Left hindlimb (tissue), 1 donor: ENCODE results near the gene INTS1.
A peak's percentile ranks its signal among the peaks of the same experiment; 100 is the strongest.

Experiments used
- DNase-seq: peaks from one replicate; pipeline ENCODE4 v3.0.0-alpha.2; 2018

INTS1 gene, protein sequence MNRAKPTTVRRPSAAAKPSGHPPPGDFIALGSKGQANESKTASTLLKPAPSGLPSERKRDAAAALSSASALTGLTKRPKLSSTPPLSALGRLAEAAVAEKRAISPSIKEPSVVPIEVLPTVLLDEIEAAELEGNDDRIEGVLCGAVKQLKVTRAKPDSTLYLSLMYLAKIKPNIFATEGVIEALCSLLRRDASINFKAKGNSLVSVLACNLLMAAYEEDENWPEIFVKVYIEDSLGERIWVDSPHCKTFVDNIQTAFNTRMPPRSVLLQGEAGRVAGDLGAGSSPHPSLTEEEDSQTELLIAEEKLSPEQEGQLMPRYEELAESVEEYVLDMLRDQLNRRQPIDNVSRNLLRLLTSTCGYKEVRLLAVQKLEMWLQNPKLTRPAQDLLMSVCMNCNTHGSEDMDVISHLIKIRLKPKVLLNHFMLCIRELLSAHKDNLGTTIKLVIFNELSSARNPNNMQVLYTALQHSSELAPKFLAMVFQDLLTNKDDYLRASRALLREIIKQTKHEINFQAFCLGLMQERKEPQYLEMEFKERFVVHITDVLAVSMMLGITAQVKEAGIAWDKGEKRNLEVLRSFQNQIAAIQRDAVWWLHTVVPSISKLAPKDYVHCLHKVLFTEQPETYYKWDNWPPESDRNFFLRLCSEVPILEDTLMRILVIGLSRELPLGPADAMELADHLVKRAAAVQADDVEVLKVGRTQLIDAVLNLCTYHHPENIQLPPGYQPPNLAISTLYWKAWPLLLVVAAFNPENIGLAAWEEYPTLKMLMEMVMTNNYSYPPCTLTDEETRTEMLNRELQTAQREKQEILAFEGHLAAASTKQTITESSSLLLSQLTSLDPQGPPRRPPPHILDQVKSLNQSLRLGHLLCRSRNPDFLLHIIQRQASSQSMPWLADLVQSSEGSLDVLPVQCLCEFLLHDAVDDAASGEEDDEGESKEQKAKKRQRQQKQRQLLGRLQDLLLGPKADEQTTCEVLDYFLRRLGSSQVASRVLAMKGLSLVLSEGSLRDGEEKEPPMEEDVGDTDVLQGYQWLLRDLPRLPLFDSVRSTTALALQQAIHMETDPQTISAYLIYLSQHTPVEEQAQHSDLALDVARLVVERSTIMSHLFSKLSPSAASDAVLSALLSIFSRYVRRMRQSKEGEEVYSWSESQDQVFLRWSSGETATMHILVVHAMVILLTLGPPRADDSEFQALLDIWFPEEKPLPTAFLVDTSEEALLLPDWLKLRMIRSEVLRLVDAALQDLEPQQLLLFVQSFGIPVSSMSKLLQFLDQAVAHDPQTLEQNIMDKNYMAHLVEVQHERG (N-terminal part only)

DNA sequence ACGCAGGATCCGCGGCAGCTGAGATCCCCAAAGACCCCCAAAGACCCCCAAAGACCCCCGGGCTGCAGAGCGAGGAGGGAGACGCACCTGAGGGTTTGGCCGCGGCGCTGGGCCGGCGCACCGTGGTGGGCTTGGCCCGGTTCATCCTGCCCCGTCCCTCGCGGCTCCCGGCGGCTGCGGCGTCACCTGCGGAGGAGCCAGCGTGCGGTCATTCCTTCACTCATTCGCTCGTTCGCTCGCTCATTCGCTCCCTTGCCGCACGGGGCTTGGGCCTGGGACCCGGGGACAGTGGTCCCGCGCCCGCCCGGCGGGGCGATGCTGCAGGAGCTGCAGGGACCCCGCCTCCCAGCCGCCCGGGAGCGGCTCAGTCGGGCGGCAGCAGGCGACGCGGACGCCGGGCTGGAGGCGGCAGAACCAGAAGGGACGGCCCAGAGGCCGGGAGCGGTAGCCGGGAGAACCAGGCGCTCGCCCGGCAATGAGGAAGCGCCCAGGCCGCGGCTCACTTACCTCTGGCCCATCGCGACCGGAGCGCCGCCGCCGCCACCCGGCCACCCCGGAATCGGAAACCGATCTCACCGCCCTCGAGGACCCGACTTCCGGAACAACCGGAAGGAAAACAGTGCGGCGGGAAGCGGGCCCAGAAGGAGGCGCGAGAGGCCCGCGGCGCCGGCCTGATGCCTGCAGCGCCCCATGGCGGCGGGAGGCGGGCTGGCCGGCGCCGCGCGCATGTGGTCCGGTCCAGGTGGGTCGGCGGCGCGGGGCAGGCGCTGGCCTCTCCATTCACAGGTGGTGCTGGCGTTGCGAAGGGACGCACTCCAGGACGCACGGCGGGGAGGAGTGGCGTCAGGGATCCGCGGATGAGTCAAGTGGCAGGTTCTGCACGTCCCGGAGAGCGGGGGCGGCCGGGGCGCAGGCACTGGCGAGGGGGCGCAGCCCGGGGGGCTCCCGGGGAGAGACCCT, at the start of gene INTS1:
Gene INTS1, minus strand, starts transcription at position 574 of the 960 bp plus-strand sequence. Its CDS starts 429 bp downstream, at position 145.
- DNase-seq: peak; percentile 91

- DNase-seq: no peak
Observed at GRCh38 chr7:1553512-1554210, 49.5 kb upstream of the INTS1 start.

DNA sequence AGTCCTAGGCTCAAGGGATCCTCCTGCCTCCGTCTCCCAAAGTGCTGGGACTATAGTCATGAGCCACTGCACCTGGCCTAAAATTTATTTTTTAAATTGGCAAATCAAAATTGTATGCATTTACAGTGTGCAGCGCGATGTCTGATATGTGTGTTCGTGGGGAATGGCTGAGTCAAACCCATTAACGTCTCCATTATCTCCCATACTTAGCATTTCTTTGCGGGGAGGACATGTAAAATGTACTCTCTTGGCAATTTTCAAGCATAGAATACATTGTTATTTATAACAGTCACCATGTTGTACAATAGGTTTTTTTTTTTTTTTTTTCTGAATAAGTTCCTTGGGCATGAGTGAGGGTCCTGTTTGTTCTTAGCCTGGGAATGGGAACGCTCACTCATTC, 48.0 kb upstream of the INTS1 start:
- no peak for DNase-seq

DNA sequence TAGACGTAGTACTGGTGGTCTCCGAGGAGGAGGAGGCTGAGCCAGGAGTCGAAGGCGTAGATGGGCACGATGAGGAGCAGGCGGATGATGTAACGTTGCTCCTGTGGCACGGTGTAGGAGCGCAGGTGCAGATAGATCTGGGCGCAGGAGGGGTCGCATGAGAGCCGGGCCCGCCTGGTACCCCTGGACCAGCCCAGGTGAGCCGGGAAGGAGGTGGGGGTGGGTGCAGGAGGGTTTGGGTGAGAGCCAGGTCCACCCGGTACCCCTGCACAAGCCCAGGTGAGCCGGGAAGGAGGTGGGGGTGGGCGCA, 46.6 kb upstream of the INTS1 start:
- no peak for DNase-seq

- no peak for DNase-seq
Observed at GRCh38 chr7:1550005-1550845, 46.0 kb upstream of the INTS1 start.

GRCh38 chr7:1549357-1550004, 45.3 kb upstream of the INTS1 start:
- no peak for DNase-seq

GRCh38 chr7:1548944-1549343, 44.8 kb upstream of the INTS1 start:
- no peak for DNase-seq

GRCh38 chr7:1548438-1548831, 44.2 kb upstream of the INTS1 start:
- DNase-seq: no peak

GRCh38 chr7:1547777-1548437, 43.7 kb upstream of the INTS1 start:
- no peak for DNase-seq

DNA sequence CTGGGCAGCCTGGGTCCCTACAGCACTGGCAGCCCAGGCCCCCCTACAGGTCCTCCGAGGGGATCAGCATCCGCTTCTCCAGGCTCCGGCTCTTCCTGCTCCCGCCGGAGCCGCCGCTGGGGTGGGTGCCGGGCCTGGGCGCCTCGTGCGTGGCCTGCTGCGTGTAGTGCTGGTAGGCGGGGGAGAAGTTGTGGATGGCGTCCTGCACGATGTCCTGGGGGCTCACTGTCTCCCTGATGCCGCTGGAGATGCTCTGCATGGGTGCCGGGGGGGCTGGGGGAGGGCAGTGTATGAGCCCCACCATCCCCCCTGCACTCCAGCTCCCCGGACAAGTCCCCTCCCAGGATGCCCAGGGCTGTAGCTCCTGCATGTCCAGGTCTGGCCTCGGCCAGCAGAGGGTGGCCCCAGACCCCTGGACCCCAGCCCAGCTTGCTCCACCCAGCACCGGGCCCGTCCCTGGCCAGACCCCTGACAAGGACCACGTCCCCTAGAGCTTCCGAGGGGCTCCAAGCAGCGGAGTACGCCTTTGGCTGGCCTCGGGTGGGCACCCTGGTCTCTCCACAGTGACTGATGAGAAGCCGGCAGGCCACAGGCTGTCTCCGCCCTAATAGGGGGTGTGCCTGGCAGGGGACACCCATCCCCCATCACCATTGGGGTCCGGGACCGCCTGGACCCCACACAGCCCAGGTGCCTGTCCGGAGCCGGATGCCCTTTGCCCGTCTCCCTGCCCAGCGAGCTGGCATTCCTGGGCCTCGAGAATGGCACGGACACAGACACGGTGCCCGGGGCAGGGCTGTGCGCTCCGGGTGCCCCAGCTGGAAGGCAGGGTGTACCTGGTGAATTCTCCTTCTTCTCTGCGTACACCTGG, 43.0 kb upstream of the INTS1 start:
- no peak for DNase-seq

GRCh38 chr7:1546274-1546908, 42.2 kb upstream of the INTS1 start:
- DNase-seq: no peak

- no peak for DNase-seq
Observed at GRCh38 chr7:1545417-1546246, 41.4 kb upstream of the INTS1 start.

GRCh38 chr7:1544896-1545416, 40.8 kb upstream of the INTS1 start:
- DNase-seq: no peak

- DNase-seq: no peak
Observed at GRCh38 chr7:1544178-1544895, 40.1 kb upstream of the INTS1 start.

- DNase-seq: no peak
Observed at GRCh38 chr7:1543826-1544177, 39.6 kb upstream of the INTS1 start.
